ENCODE data around the gene EVA1A.
A peak's percentile ranks its signal among the peaks of the same experiment; 100 is the strongest.

EVA1A gene

GRCh38 chr2:75562513-75562864 is 1.8 kb upstream of the EVA1A start:
- no peak for DNase-seq

GRCh38 chr2:75561566-75562512 is 1.1 kb upstream of the EVA1A start:
- peak; percentile 28 for DNase-seq

DNA sequence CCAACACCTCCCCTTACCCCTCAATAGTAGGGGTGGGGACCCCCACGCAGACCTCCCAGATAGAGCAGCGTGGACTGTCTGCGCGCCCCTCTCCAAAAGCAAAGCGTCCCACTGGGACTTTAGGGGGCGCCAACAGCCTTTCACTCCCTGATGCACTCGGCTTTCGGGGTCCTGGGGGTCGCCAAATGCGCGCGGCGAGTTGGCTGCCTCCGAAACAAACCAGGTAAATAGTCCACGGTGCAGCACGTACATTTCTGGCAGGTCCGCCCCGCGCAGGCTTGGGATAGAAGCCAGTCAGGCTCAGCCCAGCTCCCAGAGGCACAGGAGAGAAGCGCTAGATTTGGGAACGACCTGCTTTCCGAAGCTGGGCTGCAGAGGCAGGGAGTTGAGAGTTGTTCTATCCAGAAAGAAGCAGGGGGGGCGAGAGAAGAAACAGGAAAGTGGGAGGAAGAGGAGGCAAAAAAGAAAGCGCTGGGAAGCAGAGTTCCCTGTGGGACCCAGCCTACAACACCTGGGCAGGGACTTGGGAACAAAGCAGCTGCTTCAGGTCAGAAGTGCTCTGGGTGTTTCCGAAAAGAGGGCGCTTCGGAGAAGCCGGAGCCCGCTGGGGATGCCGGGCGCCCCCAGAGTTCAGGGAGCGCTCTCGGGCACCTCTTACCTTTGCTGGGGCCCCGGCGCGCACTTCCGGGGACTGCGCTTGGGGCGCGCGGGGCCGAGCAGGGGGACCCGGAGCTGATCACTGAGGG is 544 bp downstream of the EVA1A start:
- peak; percentile 21 for DNase-seq

DNA sequence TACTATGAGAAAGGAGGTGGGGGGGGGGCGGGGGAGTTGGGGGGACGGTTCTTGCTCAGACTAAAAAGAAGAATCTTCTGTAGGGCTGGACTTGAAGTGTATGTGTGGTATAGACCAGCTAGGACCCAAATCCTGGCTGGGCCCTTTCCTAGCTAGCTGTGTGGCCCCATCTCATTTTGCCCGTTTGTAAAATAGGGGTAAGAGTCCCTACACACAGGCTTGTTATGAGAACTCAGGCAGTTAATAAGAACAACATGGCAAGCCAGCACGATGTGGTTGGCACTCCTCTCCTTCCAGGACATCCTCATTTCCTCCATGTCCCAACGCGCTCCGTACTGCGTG is 1.1 kb downstream of the EVA1A start:
- DNase-seq = no peak

DNA sequence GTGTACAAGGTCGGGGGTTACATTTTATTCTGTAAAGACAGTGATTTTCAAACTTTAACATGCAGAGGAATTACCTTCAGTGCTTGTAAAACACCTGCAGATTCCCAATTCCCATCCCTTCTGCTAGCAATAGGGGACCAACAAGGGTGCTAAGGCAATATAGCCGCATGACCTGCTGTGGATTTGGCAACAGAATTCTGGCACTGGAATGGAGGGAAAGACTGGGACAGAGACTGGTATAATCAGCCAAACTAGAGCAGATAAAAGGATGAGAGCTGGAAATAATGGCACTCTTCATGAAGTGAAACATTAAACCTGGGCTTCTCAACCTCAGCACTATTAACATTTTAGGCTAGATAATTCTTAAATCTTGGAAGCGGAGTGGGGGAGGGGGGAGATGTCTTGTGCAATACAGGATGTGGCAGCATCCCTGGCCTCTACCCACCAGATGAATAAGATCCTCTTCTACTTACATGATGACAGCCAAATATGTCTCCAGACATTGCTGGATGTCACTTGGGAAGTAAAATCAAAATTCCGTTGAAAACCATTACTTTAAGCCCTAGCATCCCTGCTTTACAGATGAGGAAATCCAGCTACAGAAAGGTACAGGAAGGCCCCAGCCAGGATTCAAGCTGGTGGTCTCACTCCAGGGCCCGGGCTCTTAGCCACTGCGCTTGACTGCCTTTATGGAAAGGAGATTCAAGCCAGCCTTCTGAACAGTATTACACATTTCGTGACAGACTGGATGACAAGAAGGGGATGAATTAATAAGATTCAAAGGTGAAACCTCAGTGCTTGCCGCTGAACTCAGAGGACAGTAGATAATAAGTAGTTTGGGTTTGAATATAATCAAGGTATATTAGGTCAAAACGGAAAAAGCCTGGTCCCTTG is 1.7 kb downstream of the EVA1A start:
- DNase-seq = peak; percentile 2

DNA sequence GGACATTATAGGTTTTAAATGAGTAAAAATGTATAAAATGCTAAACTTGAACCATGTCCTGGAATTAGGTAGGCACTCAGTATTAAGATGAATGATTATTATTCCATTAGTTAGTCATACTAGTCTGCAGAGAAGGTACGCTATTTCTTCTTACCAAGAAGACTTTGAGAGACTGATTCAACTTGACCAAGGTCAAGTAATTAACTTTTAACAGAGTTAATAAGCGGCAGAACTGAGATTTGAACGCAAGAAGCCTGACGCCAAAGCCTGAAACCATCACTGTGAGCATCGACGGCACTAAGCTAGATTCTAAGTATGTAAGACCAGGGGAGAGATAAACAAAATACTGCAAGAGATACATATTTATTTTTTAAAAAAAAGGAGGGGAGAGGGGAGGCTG is 2.6 kb downstream of the EVA1A start:
- DNase-seq = no peak

DNA sequence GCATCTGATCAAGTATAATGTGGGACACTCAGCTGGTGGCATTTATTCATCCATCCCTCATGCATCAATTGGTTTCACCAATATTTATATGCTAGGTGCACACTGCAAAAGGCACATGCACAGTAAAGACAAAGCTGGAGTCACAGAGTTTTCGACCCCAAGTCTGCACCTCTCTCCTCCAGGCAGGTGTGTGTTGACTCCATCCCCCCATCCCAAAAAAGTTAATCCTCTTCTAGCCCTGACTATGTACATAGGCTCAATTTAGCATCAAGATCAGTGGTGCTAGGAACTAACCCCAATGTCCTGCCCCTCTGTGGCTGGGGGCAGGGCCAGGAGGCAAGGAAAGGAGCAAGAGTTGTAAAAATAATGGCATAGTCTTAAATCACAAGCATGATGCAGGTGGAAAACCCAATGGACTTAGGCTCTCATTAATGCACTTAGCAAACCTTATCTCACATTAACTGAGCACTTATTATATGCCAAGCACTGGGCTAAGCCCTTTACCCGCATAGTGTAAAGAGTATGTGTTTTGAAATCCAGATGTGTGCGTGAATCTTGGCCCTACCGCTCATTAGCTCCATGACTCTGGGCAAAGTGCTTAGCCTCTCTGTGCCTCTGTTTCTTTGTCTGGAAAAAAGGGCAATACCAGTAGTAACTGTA is 3.1 kb downstream of the EVA1A start:
- no peak for DNase-seq

DNA sequence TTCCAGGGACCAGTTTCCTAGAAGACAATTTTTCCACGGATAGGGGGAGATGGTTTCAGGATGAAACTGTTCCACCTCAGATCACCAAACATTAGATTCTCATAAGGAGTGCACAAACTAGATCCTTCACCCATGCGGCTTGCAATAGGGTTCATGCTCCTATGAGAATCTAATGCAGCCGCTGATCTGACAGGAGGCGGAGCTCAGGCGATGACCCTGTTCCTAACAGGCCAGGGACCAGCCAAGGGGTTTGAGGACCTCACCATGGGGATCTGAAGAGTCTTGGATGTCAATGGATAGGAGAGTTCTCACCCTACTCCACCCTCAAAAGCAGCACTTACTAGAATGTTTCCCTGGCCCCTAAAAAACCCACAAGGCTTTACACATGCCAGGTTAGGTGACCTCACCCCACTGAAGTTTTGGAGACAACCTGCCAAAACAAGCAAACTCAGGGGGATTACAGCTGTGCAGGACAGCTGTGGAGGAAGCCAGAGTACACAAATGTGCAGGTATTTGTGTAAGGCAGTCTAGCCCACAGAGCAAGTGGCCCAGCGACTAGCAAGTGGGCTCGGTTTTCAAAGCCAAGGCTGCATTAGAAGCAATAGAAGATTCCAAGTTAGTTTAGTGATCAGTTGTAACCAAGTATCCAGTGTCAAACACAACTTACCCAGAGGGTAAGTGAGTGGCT is 3.9 kb downstream of the EVA1A start:
- no peak for DNase-seq

DNA sequence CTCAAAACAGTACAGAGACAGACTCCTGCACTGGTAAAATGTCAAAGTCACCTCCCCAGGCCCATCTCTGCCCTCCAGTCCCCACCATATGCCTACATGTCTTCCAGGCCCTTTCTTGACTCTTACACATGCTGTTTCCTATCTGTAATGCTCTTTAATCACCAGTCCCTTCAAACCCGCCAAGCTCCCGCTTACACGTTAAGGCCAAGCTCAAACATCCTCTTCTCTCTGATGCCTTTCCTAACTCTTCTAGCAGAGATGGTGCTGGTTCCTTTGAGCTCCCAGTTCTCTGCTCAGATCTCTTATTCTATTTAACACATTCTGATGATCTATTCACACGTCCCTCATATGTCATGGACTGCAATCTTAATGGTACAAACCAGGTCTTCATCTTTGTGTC is 5.0 kb downstream of the EVA1A start:
- DNase-seq = no peak

DNA sequence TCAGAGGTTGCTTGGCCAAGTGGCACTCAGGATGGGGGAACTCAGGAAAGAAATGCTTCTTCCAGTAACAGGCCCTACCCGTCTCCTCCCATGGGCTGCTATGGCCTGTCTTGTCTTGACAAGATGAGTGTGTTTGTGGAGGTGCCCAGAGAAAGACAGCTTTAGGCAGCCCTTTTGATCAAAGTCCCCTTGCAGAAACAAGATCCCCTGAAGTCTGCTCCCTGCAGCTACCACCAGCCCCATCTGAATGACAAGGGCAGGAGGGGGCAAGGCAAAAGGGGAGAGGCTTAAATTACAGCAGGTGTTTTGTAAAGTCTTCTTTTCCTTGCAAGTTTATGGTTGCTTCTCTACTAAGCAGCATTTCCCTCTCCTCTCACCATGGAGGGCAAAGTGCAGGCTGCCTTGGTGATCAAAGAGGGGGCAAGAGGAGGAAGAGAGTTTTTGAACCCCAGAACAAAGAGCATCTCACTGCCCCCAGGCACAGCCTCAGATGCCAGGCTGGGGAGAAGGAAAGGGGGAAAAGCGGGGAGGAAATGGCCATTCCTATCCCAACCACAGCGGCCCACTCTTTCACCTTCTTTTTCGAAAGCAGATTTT is 6.7 kb downstream of the EVA1A start:
- DNase-seq = no peak

DNA sequence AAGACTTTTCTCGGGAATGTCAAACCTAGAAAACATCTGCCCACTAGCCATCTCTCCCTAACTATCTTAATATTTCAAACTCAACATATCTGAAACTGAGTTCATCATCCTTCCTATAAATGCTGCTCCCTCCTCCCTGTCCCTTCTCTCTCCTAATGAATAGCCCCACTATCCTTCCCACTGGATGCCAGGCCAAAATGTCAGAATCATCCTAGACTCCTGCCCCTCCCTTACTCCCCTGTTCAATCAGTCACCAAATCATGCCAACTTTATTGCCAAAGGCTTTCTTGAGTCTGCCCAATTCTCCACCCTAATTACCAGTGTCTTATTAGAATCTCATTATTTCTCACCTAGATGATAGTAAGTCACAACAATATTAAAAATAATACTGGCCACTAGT is 8.5 kb downstream of the EVA1A start:
- no peak for DNase-seq

- DNase-seq = no peak
These were observed 9.3 kb downstream of the EVA1A start for GRCh38 chr2:75551434-75551833.

GRCh38 chr2:75549401-75550253 is 11.1 kb downstream of the EVA1A start:
- DNase-seq = no peak

- DNase-seq = no peak
These were observed 12.6 kb downstream of the EVA1A start for GRCh38 chr2:75548036-75548573.

GRCh38 chr2:75547345-75548035 is 13.2 kb downstream of the EVA1A start:
- DNase-seq = peak; percentile 73

- no peak for DNase-seq
These were observed 14.8 kb downstream of the EVA1A start for GRCh38 chr2:75545922-75546321.

DNA sequence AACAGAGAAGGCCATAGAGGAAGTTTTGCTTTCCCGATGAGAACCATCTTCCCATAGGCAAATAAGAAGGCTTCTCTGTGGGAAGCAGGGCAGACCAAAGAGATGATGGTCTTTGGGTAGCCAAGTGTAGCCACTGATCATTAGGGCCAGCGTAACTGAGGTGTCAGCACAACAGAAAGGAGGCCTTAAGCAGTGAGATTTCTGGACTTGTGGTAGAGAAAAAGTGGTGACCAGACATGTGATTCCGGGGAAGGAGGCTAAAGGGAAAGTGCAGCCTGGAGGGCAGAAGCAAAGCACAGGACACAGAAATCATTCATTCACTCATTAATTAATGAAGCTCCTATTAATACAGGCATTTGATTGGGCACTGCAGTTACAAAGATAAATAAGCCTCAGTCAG is 15.4 kb downstream of the EVA1A start:
- no peak for DNase-seq

- DNase-seq = no peak
These were observed 17.3 kb downstream of the EVA1A start for GRCh38 chr2:75543446-75543845.

- DNase-seq = no peak
These were observed 19.3 kb downstream of the EVA1A start for GRCh38 chr2:75541430-75541829.

- no peak for DNase-seq
These were observed 19.7 kb downstream of the EVA1A start for GRCh38 chr2:75540994-75541393.

All from kidney glomerular epithelial cell (primary cell).